HG03575 (cell line): ENCODE measurements around the gene ATAD5.
"Not testable (repeated sequence)": the region's sequence is repeated elsewhere in the genome, so short reads cannot be mapped to it uniquely, and the experiment has no call there.

Experiments
- ATAC-seq: cut with Tn5 transposase; IDR thresholded peaks from one replicate; pipeline ENCODE4 v1.9.1; 2021; ENCODE audit not compliant: unreplicated experiment, insufficient number of reproducible peaks, low FRiP score; ENCODE audit errors: extremely low read depth

Gene ATAD5

DNA sequence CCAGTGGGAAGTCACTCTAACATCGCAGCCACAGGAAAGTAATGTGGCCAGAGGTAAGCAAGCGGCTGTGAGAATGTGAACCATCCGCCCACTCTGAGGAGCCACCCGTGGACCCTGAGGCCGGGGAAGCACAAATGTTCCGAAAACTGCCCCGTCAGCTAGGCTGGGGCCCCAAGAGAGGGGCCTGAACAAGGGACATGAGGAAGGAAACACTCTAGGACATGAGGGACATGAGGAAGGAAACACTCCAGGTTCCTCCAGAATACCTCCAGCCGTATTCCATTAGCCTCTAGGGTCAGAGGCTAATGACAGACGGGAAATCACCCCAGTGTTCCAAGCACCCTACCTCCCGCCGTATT is 74.0 kb downstream of the ATAD5 start:
- no peak for ATAC-seq

DNA sequence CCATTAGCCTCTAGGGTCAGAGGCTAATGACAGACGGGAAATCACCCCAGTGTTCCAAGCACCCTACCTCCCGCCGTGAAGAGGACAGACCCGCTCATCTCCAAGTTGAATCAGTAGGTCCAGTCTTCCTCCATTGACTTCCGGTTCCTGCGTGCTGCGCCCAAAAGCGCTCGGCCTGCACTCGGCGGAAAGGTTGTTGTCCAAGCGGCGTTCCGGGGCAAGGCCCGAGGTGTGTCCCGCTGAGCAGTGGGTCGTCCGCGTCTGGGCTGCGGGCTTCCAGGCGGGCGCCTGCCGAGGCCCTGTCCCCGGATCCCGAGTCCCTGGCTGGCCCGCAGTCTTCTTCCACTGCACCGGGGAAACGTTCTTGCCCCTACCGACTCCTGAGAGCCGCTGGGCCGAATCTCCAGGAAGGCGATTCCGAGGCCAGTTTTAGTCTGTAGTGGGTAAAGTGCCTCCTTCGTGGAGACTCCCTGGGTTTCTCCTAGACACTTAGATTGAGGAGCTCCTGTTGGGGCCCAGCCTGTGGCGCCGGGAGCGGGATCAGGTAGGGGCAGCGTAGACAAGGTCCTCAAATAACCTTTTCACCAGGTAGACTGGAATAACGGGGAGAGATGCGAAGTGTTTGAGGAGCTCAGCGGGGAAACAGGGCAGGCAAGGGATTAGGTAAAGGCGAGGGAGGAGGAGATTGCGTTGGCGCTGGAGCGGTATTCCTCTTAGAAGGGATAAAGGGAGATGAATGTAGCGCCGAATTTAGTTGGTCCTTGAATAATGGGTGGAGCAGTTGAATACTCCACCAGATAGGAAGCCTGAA is 74.5 kb downstream of the ATAD5 start, which contains the start of gene TEFM:
TEFM (minus strand) TSS at position 138 of the 811 bp plus-strand sequence; CDS start at position 98, 40 bp downstream.
- no peak for ATAC-seq

GRCh38 chr17:30908717-30909420 is 77.1 kb downstream of the ATAD5 start:
- no peak for ATAC-seq

- ATAC-seq: not testable (repeated sequence)
Observed at GRCh38 chr17:30910151-30910550, 78.4 kb downstream of the ATAD5 start.

- ATAC-seq: no peak
Observed at GRCh38 chr17:30913955-30914354, 82.2 kb downstream of the ATAD5 start.

GRCh38 chr17:30915833-30916611 is 84.3 kb downstream of the ATAD5 start:
- ATAC-seq: no peak

- ATAC-seq: no peak
Observed at GRCh38 chr17:30917050-30917449, 85.3 kb downstream of the ATAD5 start.

GRCh38 chr17:30920282-30920681 is 88.5 kb downstream of the ATAD5 start:
- no peak for ATAC-seq

DNA sequence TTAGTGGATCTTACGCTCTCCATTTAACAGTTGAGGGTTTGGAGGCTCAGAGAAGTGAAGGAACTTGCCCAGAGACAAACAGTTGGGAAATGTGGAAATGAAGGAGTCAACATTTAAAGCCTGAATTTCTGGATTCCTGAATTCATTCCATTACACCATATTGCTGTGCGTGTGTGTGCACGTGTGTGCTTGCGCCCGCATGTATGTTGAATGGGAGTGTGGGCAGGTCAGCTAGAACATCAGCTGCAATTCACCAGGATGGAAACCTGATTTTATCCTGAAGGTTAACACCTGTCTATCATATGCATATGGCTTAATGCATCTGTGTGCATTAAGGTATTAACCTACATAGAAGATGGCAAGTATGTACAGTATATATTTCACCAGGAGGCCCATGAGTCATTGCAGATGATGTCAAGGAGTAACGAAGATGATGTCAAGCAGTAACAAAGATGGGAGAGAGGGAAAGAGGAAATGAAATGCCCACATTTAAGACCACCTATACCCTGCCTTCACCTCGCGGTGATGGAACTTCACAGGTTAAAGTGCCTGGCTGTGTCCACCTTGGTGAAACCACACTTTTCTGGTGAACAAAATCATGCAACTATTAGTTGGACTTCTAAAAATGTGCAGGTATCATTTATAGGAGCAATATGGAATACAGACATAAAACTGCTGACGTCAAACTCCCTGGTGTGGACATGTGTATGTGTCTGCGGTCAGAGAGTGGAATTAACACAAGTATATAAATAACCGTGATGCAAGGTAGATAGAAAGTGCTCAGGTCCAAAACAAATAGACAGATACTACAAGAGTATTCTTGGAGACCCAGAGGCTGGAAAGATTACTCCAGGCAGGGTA is 89.1 kb downstream of the ATAD5 start:
- no peak for ATAC-seq

GRCh38 chr17:30921544-30922196 is 89.9 kb downstream of the ATAD5 start, which contains the start of gene ADAP2:
Gene ADAP2 (plus strand): TSS chr17:30921945. CDS start chr17:30922015, 70 bp downstream.
- ATAC-seq: no peak

- no peak for ATAC-seq
Observed at GRCh38 chr17:30922235-30923030, 90.7 kb downstream of the ATAD5 start.

- no peak for ATAC-seq
Observed at GRCh38 chr17:30924341-30924740, 92.6 kb downstream of the ATAD5 start.

DNA sequence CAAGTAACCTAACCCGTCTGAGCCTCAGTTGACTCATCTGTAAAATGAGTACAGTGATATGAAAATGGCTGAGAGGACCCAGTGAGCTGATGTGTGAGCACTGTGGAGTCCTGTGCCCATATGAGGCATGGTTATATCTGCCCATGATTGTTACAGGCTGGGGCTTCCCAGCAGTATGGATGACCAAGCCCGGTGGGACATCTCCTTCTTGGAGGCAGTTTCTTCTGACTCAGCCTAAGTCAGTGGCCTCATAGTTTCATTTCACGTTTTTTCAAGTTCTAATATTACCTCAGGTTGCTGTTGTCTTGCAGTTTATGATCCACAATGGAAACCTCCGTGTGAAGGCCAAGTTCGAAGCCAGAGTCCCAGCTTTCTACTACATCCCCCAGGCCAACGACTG is 94.8 kb downstream of the ATAD5 start:
- ATAC-seq: no peak

- no peak for ATAC-seq
Observed at GRCh38 chr17:30927756-30928155, 96.0 kb downstream of the ATAD5 start.

- ATAC-seq: no peak
Observed at GRCh38 chr17:30928584-30928983, 96.8 kb downstream of the ATAD5 start.

- ATAC-seq: no peak
Observed at GRCh38 chr17:30929081-30929633, 97.4 kb downstream of the ATAD5 start.

DNA sequence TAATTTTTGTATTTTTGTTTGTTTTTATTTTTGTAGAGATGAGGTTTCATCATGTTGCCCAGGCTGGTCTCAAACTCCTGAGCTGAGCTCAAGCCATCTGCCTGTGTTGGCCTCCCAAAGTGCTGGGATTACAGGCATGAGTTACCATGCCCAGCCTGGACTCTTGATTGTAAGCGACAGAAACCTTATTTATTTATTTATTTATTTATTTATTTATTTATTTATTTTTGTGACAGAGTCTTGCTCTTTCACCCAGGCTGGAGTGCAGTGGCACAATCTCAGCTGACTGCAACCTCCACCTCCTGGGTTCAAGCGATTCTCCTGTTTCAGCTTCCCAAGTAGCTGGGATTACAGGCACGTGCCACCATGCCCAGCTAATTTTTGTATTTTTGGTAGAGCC is 98.1 kb downstream of the ATAD5 start:
- ATAC-seq: not testable (repeated sequence)
